ENCODE measurements around the gene RIN3.

RIN3 gene

DNA sequence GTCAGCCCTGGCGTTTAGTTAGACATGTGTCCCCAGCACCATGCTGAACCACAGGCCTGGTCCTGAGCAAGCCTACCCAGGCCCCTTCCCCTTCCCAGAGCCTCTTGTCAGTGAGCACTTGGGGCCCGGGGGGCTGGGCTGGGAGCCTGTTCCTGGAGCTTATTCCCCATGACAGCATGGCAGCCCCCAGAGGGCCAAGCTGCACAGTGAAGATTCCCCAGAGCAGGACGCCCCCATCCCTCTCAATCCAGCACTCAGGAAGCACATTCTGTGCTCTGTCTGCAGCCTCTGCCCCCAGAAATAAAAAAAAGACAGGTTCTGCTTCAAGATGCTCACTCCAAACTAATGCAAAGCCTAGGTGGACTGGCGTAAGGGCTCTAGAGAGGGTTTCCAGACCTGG, 117.5 kb downstream of the RIN3 start:
- TF ChIP-seq, protein P1, sequence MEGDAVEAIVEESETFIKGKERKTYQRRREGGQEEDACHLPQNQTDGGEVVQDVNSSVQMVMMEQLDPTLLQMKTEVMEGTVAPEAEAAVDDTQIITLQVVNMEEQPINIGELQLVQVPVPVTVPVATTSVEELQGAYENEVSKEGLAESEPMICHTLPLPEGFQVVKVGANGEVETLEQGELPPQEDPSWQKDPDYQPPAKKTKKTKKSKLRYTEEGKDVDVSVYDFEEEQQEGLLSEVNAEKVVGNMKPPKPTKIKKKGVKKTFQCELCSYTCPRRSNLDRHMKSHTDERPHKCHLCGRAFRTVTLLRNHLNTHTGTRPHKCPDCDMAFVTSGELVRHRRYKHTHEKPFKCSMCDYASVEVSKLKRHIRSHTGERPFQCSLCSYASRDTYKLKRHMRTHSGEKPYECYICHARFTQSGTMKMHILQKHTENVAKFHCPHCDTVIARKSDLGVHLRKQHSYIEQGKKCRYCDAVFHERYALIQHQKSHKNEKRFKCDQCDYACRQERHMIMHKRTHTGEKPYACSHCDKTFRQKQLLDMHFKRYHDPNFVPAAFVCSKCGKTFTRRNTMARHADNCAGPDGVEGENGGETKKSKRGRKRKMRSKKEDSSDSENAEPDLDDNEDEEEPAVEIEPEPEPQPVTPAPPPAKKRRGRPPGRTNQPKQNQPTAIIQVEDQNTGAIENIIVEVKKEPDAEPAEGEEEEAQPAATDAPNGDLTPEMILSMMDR (IDR thresholded peaks at IDR 0.05; ENCODE audit: low read depth, low read length, missing control alignments): no peak
- in situ Hi-C loops (cut with HindIII; ENCODE audit: low sequenced_read_pairs): no loop called here

DNA sequence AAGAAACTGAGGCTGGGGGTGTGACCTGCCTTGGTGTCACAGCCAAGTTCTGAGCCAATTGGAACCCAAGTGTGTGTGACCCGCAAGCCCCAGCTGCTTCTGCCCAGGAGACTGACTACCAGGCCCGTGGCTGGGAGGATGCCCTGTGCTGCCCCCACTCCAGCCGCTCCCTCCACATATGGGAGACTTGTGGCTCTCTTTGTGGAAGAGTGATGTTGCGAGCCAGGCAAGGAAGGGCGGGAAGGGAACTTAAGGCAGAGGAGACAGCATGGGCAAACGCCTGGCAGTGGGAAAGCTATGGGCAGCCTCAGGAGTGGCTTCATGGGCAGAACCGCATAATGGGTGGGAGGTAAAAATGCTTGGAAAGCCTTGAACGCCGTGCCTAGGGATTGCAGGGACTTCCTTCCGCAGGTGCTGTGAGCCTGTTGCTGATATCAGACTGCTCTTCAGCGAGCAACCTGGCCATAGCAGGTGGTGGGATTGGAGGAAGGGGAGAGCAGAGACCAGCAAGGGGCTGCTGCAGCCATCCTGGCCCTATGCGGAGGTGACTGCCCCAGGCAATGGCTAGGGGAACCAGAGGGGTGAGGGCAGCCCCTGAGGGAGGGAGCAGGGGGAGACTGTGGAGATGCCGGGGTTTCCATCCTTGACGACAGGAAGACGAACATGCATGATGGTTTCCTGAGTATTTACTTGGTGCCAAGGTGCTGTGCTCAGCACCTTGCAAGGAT, 119.1 kb downstream of the RIN3 start:
- TF ChIP-seq, protein P1 (IDR thresholded peaks at IDR 0.05; ENCODE audit: low read depth, low read length, missing control alignments): no peak
- H3K4me3 ChIP-seq (ENCODE audit: low read depth, low read length): no peak overlapping the region
- DNase-seq (ENCODE audit: low read depth): no peak
- in situ Hi-C loops (cut with HindIII; ENCODE audit: low sequenced_read_pairs): no loop called here

More for the DNA sequence above, 117.5 kb downstream of the RIN3 start:
- no peak for DNase-seq (ENCODE audit: low read depth)
- no peak overlapping the region for H3K4me3 ChIP-seq (ENCODE audit: low read depth, low read length)

DNA sequence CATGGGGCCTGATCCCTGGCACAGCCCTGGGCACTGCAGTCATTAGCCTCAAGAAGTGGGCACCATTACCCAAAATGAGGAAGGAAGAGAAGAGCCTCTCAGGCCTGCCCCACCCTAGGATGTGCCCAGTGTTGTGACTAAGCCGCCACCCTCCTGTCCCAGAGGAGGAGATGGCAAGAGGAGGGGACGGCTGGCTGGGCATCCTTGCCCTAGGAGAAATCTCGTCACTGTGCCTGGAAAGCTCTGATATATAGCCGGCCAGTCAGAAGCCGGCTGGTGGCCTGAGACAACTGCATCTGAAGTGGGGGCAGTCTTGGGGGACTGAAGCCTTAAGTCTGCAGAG, 119.7 kb downstream of the RIN3 start:
- no peak overlapping the region for H3K4me3 ChIP-seq (ENCODE audit: low read depth, low read length)
- no peak for DNase-seq (ENCODE audit: low read depth)
- TF ChIP-seq, protein P1 (IDR thresholded peaks at IDR 0.05; ENCODE audit: low read depth, low read length, missing control alignments): no peak
- in situ Hi-C loops (cut with HindIII; ENCODE audit: low sequenced_read_pairs): no loop called here

DNA sequence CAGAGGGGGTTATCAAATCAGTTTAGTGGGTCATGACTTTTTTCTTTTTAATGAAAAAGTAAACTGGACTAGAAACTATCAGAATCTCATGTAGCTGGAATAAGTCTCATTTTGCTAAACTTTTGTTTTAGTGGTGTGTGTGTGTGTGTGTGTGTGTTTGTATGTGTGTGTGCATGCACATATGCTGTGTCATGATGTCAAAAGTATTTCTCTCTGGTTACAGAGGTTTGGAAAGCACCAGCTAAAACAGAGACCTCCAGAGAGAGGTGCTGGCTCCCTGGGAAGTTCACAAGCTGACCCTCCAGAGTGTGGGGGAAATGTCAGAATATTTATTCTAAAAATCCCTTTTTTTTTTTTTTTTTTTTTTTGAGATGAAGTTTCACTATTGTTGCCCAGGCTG, 120.1 kb downstream of the RIN3 start:
- no peak overlapping the region for H3K4me3 ChIP-seq (ENCODE audit: low read depth, low read length)
- in situ Hi-C loops (cut with HindIII; ENCODE audit: low sequenced_read_pairs): no loop called here
- TF ChIP-seq, protein P1 (IDR thresholded peaks at IDR 0.05; ENCODE audit: low read depth, low read length, missing control alignments): no peak
- no peak for DNase-seq (ENCODE audit: low read depth)

DNA sequence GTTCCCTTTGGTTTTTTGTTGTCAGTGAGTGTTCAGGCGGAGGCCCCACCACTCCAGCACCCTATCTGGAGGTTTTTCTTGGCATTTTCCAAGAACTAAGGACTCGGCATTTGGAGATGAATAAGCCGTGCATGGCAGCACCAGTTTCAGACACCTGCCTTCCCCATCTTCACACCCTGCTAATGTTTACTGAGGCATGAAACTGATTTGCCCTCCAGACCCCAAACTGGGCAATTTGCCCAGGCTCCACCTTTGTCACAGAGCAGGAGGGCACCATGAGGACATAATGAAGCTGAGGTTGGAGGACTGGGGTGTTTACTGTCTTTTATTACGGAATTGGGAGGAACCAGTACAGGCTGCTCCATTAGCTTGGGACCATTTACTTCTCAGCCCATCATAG, 121.5 kb downstream of the RIN3 start:
- DNase-seq (ENCODE audit: low read depth): no peak
- no peak overlapping the region for H3K4me3 ChIP-seq (ENCODE audit: low read depth, low read length)
- TF ChIP-seq, protein P1 (IDR thresholded peaks at IDR 0.05; ENCODE audit: low read depth, low read length, missing control alignments): no peak
- in situ Hi-C loops (cut with HindIII; ENCODE audit: low sequenced_read_pairs): no loop called here

DNA sequence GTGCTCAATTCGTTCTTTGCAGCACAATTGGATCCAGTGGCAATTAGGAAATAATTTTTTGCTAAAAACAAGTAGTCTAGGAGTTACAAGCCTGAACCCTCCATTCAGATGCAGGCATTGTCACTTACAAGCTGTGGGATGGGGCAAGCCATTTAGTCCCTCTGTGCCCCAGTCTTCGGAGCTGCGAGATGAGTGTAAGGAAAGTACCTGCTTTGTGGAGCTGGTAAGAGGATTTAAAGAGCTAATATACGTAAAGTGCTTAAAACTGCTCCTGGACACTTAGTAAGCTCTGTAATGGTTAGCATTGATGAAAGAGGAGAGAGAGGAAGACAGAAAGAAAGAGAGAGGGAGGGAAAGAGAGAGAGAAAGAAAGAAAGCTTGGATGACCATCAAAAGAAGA, 122.3 kb downstream of the RIN3 start:
- no peak for DNase-seq (ENCODE audit: low read depth)
- TF ChIP-seq, protein P1 (IDR thresholded peaks at IDR 0.05; ENCODE audit: low read depth, low read length, missing control alignments): no peak
- H3K4me3 ChIP-seq (ENCODE audit: low read depth, low read length): no peak overlapping the region
- in situ Hi-C loops (cut with HindIII; ENCODE audit: low sequenced_read_pairs): no loop called here

All from astrocyte of the cerebellum (primary cell).